SK-N-SH (cell line): ENCODE results near the gene IL17RA. TPM values are rescaled to one million over a fixed set of nuclear protein-coding genes. Genes with fewer than 3 reads are reported as not detected.

Experiments used
- CTCF ChIA-PET: fragments of 300-600, 350-600 bp; formaldehyde crosslinking; extraction: SDS; loops from one replicate; lab custom pipeline; 2021; lab: Yijun Ruan, JAX
- POLR2A ChIA-PET: fragments of 350-600 bp; sonication (Branson Sonifier 250); formaldehyde crosslinking; extraction: SDS; loops from one replicate; lab custom pipeline; 2020; ENCODE audit warnings: antibody characterized with exemption, inconsistent platforms; lab: Yijun Ruan, JAX
- DNase-seq: peaks from one replicate; pipeline ENCODE4 v3.0.0; 2012
- H2AFZ ChIP-seq: fragments of 200-600 bp; sonication (generic); 2 replicates; pipeline ENCODE4 v1.8.1; 2016; ENCODE audit warnings: antibody characterized with exemption, mild to moderate bottlenecking, low read depth
- H3F3A ChIP-seq: fragments of 200-600 bp; sonication (generic); replicated peaks from 2 replicates; pipeline ENCODE3; 2016; ENCODE audit warnings: antibody characterized with exemption, mild to moderate bottlenecking; ENCODE audit not compliant: insufficient read depth
- H3K27ac ChIP-seq, 2 experiments: fragments of 200-500 bp in 1 of 2; fragments of 200-600 bp in 1 of 2; sonication (Bioruptor generic) in 1 of 2; sonication (generic), shearing (Covaris generic) in 1 of 2; 2 replicates each; pipeline versions ENCODE4 v1.5.1 to v1.6.1; 2014 to 2016; ENCODE audit warnings: low read depth in 2 of 2, inconsistent platforms in 1 of 2, low read length in 1 of 2, mild to moderate bottlenecking in 1 of 2, mixed read lengths in 1 of 2
- H3K27me3 ChIP-seq: fragments of 200-600 bp; sonication (generic), shearing (Covaris generic); 2 replicates; pipeline ENCODE4 v1.6.1; 2016; ENCODE audit warnings: mixed run types; ENCODE audit not compliant: insufficient read depth
- H3K36me3 ChIP-seq, 2 experiments: fragments of 200-500 bp in 1 of 2; fragments of 200-600 bp in 1 of 2; sonication (Bioruptor generic) in 1 of 2; sonication (generic) in 1 of 2; replicated peaks in 1 of 2; 2 replicates each; pipeline versions ENCODE3 to v1.5.1; 2014 to 2016; ENCODE audit warnings: low read length in 1 of 2, mild to moderate bottlenecking in 1 of 2; ENCODE audit not compliant: insufficient read depth in 2 of 2, control insufficient read depth in 1 of 2
- H3K4me1 ChIP-seq, 2 experiments: fragments of 200-500 bp in 1 of 2; fragments of 200-600 bp in 1 of 2; sonication (Bioruptor generic) in 1 of 2; sonication (generic), shearing (Covaris generic) in 1 of 2; 2 replicates each; pipeline versions ENCODE4 v1.5.1 to v1.6.1; 2014 to 2016; ENCODE audit warnings: low read depth in 1 of 2, low read length in 1 of 2, mixed run types in 1 of 2; ENCODE audit not compliant: insufficient read depth in 2 of 2, control insufficient read depth in 1 of 2
- H3K4me2 ChIP-seq: fragments of 200-600 bp; sonication (generic), shearing (Covaris generic); 2 replicates; pipeline ENCODE4 v1.6.1; 2017; ENCODE audit warnings: mixed run types
- H3K4me3 ChIP-seq, 2 experiments: fragments of 200-500 bp in 1 of 2; fragments of 200-600 bp in 1 of 2; sonication (Bioruptor generic) in 1 of 2; sonication (generic), shearing (Covaris generic) in 1 of 2; 2 replicates each; pipeline versions ENCODE4 v1.5.1 to v1.8.1; 2014 to 2016; ENCODE audit warnings: low read depth in 2 of 2, inconsistent platforms in 1 of 2, low read length in 1 of 2, mild to moderate bottlenecking in 1 of 2, mixed read lengths in 1 of 2, moderate library complexity in 1 of 2
- H3K79me2 ChIP-seq: fragments of 200-600 bp; sonication (generic); 2 replicates; pipeline ENCODE4 v1.8.1; 2017; ENCODE audit warnings: mild to moderate bottlenecking; ENCODE audit not compliant: insufficient read depth
- H3K9ac ChIP-seq: fragments of 200-600 bp; sonication (generic); 2 replicates; pipeline ENCODE4 v1.6.1; 2017; ENCODE audit warnings: mixed run types
- H3K9me2 ChIP-seq: fragments of 200-600 bp; sonication (generic); 2 replicates; pipeline ENCODE4 v1.6.1; 2017; ENCODE audit warnings: mixed run types
- H3K9me3 ChIP-seq: fragments of 200-600 bp; sonication (generic); 2 replicates; pipeline ENCODE4 v1.6.1; 2017; ENCODE audit warnings: mixed run types, mild to moderate bottlenecking, moderate library complexity
- H4K20me1 ChIP-seq: fragments of 200-600 bp; sonication (generic); 2 replicates; pipeline ENCODE4 v1.6.1; 2017; ENCODE audit warnings: mild to moderate bottlenecking, mixed run types; ENCODE audit not compliant: insufficient read depth
- FOSL2 ChIP-seq: IDR thresholded peaks from 2 replicates; pipeline ENCODE4 v1.4.0; 2012; ENCODE audit warnings: low read depth, mild to moderate bottlenecking, moderate library complexity, borderline replicate concordance
- FOXJ3 ChIP-seq: sonication (generic); formaldehyde crosslinking; IDR thresholded peaks from 2 replicates; pipeline ENCODE4 v1.5.1; 2020; ENCODE audit warnings: mild to moderate bottlenecking, missing genetic modification reagents
- GATA2 ChIP-seq: sonication (generic); formaldehyde crosslinking; IDR thresholded peaks from 2 replicates; pipeline ENCODE4 v1.5.0; 2020; ENCODE audit warnings: mild to moderate bottlenecking, missing genetic modification reagents
- MXI1 ChIP-seq: IDR thresholded peaks from 2 replicates; pipeline ENCODE4 v1.6.1; 2012; ENCODE audit warnings: mild to moderate bottlenecking, low read depth, low read length, improper control_type of control experiment
- NFIC ChIP-seq: IDR thresholded peaks from 2 replicates; pipeline ENCODE4 v1.4.0; 2012; ENCODE audit warnings: borderline replicate concordance
- NRF1 ChIP-seq: IDR thresholded peaks from 2 replicates; pipeline ENCODE4 v1.6.1; 2012; ENCODE audit warnings: low read depth, mild to moderate bottlenecking, low read length
- POLR2AphosphoS5 ChIP-seq: IDR thresholded peaks from 2 replicates; pipeline ENCODE4 v1.6.1; 2012; ENCODE audit warnings: low read depth, low read length
- SIN3A ChIP-seq: IDR thresholded peaks from 2 replicates; pipeline ENCODE4 v1.6.1; 2012; ENCODE audit warnings: low read depth, mild to moderate bottlenecking, low read length, moderate library complexity, borderline replicate concordance
- WGBS: methylation state at CpG from one replicate; pipeline ENCODE4 v1.1.6; 2017; ENCODE audit warnings: low lambda C conversion rate; 5-methylcytosine and 5-hydroxymethylcytosine counted together
- polyA plus RNA-seq, 3 experiments: library from polyadenylated mRNA; depleted of rRNA; stranded (reverse); fragments of >200 nt; gene quantifications; 2 replicates each; pipeline ENCODE4 v1.2.3, GENCODE V29; 2012
- TF ChIP-seq, protein P1 (sequence below): IDR thresholded peaks from 2 replicates; pipeline ENCODE4 v1.4.0; 2012; ENCODE audit warnings: low read depth
- TF ChIP-seq, protein P2 (sequence below): fragments of 150-350 bp; IDR thresholded peaks from 2 replicates; pipeline ENCODE4 v1.6.1; 2016; ENCODE audit warnings: mild to moderate bottlenecking, low read depth, low read length

The IL17RA gene
- polyA plus RNA-seq, 1 of the 3 experiments (the other 2 are of a cell fraction), result 4.5 TPM

DNA sequence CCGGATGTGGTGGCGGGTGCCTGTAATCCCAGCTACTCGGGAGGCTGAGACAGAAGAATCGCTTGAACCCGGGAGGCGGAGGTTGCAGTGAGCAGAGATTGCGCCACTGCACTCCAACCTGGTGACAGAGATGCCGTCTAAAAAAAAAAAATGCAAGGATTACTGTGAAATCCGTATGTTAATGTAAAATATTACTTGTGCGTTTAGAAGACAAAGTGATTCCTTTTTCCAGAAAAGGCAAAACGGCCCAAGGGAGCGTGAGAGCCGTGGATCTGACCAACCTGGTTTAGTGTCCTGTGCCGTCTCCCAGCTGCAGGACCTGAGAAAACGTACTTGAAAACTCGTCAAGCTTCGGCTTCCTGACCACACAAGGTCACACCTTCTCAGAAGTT lies 73.4 kb downstream of the IL17RA start:
- Histone ChIP-seq H3K36me3 (no peaks in the 10 kb centered on the region), H3K9me3 (no peaks in the 10 kb centered on the region), H3F3A (peaks cover 6% of the 10 kb centered on the region), H3K4me3 (peak overlapping the region; percentile 62 to 90), H3K9ac (peak overlapping the region; percentile 76), H3K27me3 (no peaks in the 10 kb centered on the region), H2AFZ (peak overlapping the region; percentile 61), H3K4me2 (peak overlapping the region; percentile 93), H4K20me1 (peaks cover 22% of the 10 kb centered on the region), H3K79me2 (peaks cover 56% of the 10 kb centered on the region), H3K27ac (peak overlapping the region; percentile 80 to 82), H3K9me2 (no peaks in the 10 kb centered on the region), H3K4me1 (peaks cover 0 to 9% of the 10 kb centered on the region in 2 experiments; a peak in 1 of 4 replicates)
- CTCF ChIA-PET, result interaction anchor here (0.6 to 7.5 kb wide), 4 partner anchors 10 to 343 kb away, joined by 3 to 96 read pairs (median 10); no protein-coding TSS in a partner anchor
- DNase-seq, result no peak
- WGBS, result 54% methylated on average over 17 of the region's 17 CpGs
- POLR2A ChIA-PET, result interaction anchor here (1.4 kb wide), 1 partner anchor 14 kb away, joined by 6 read pairs; no protein-coding TSS in a partner anchor
- 0 out of 2 replicates have a peak, but pooled peaks have one; percentile 9 for TF ChIP-seq FOXJ3
- no peak for TF ChIP-seq POLR2AphosphoS5

DNA sequence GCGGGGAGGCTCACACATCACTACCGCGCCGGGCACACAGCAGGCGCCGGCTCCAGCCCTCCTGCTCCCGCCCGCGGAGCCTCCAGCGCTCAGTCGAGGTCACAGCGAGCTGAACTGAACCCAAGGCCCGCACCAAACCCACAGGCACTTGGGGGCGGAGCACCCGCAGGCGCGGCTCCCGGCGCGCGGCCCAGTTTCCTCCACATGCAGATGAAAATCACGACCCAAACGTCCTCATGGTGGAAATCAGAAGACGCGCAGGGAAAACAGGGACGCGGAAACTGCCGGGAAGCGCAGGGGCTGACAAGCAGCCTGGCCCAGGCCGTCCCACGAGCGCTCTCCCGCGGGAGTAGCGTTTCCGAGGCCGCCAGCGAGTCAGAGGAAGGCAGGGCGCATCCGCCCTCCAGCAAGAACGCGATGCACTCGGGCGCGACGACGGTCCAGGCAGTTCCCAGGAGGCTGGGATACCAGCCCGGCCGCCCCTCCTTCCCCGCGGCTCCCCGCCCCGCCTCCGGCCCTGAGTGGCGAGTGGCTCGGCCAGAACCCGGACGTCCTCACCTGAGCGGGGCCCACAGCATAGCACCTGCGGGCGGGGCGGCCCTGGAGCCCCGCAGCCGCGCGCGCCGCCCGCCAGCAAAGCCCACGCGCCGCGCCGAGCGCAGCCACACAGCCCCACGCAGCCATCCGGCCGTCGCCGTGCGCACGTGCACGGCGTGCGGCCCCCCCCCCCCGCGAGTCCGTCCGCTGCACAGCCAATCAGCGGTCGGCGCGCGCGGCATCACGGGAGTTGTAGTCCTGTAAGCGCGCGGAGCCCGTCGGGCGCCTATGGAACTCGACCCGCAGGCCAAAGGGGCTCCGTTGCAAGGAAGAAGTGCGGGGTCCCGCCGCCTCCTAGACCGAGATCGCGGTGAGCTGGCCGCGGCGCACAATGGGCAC lies 74.0 kb downstream of the IL17RA start, which contains the start of gene HDHD5:
Gene HDHD5 (minus strand): TSS at position 710 of the 936 bp plus-strand sequence. CDS start 26 bp downstream, at position 684.
- peak within 1 kb of the TSS; percentile 97 for H3K4me2 ChIP-seq
- POLR2A ChIA-PET, result interaction anchor here (1.2 to 1.9 kb wide), 4 partner anchors 9 to 37 kb away, joined by 3 to 11 read pairs (median 7); partner anchors contain the start of gene TMEM121B
- WGBS, result 3% methylated on average over 37 of the region's 114 CpGs

More for the DNA sequence above, 74.0 kb downstream of the IL17RA start, which contains the start of gene HDHD5:
- peak; percentile 96 for DNase-seq
- CTCF ChIA-PET, result interaction anchor here (0.6 to 7.5 kb wide), 5 partner anchors 10 to 343 kb away, joined by 3 to 96 read pairs (median 9); no protein-coding TSS in a partner anchor
- Histone ChIP-seq H3K79me2 (peaks cover 49% of the 10 kb centered on the region), H3K9me2 (no peaks in the 10 kb centered on the region), H2AFZ (peak within 1 kb of the TSS; percentile 95), H3F3A (peaks cover 6% of the 10 kb centered on the region), H3K27ac (peak within 1 kb of the TSS; percentile 80 to 82), H4K20me1 (peaks cover 15% of the 10 kb centered on the region), H3K36me3 (no peaks in the 10 kb centered on the region), H3K9me3 (no peaks in the 10 kb centered on the region), H3K4me3 (peak within 1 kb of the TSS; percentile 62 to 90), H3K27me3 (no peaks in the 10 kb centered on the region), H3K9ac (peak within 1 kb of the TSS; percentile 84), H3K4me1 (peaks cover 0 to 9% of the 10 kb centered on the region in 2 experiments; a peak in 1 of 4 replicates)
- TF ChIP-seq GATA2 (CRISPR knock-in tag), result no peak
- TF ChIP-seq SIN3A, result peak; percentile 49; the same call in 1 of the 2 replicates
- TF ChIP-seq MXI1, result peak; percentile 66
- TF ChIP-seq FOSL2, result no peak
- no peak for TF ChIP-seq NFIC
- peak; percentile 42 for TF ChIP-seq NRF1
- TF ChIP-seq, protein P1, sequence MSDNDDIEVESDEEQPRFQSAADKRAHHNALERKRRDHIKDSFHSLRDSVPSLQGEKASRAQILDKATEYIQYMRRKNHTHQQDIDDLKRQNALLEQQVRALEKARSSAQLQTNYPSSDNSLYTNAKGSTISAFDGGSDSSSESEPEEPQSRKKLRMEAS, result peak; percentile 82
- TF ChIP-seq, protein P2, sequence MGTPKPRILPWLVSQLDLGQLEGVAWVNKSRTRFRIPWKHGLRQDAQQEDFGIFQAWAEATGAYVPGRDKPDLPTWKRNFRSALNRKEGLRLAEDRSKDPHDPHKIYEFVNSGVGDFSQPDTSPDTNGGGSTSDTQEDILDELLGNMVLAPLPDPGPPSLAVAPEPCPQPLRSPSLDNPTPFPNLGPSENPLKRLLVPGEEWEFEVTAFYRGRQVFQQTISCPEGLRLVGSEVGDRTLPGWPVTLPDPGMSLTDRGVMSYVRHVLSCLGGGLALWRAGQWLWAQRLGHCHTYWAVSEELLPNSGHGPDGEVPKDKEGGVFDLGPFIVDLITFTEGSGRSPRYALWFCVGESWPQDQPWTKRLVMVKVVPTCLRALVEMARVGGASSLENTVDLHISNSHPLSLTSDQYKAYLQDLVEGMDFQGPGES, result peak; percentile 47
